Activated naive CD8-positive, alpha-beta T cell treated with anti-CD3 and anti-CD28 coated beads for 36 hours (primary cell): ENCODE data around the gene PTPRH. TPM values are rescaled to one million over a fixed set of nuclear protein-coding genes. Genes with fewer than 3 reads are reported as not detected.

Experiments
- DNase-seq: peaks from one replicate; pipeline ENCODE4 v3.0.0; 2021
- H3K27ac Mint-ChIP-seq: one replicate; pipeline ENCODE4 v1.8.0; 2022; ENCODE audit warnings: mild to moderate bottlenecking, moderate library complexity, mixed read lengths
- H3K27me3 Mint-ChIP-seq: one replicate; pipeline ENCODE4 v1.8.0; 2022; ENCODE audit warnings: mild to moderate bottlenecking, mixed read lengths
- H3K36me3 Mint-ChIP-seq: one replicate; pipeline ENCODE4 v1.8.0; 2021; ENCODE audit warnings: mild to moderate bottlenecking, mixed read lengths
- H3K4me1 Mint-ChIP-seq: one replicate; pipeline ENCODE4 v1.8.0; 2021; ENCODE audit warnings: mixed read lengths
- H3K4me3 Mint-ChIP-seq: one replicate; pipeline ENCODE4 v1.8.0; 2022; ENCODE audit warnings: mild to moderate bottlenecking, moderate library complexity, mixed read lengths
- H3K9me3 Mint-ChIP-seq: one replicate; pipeline ENCODE4 v1.8.0; 2022; ENCODE audit warnings: mixed read lengths
- total RNA-seq, 2 experiments: library from RNA; stranded (reverse); gene quantifications; one replicate each; pipeline ENCODE4 v1.2.3, GENCODE V29; 2021

PTPRH gene
- total RNA-seq, 2 experiments from 2014 or later, result not detected

DNA sequence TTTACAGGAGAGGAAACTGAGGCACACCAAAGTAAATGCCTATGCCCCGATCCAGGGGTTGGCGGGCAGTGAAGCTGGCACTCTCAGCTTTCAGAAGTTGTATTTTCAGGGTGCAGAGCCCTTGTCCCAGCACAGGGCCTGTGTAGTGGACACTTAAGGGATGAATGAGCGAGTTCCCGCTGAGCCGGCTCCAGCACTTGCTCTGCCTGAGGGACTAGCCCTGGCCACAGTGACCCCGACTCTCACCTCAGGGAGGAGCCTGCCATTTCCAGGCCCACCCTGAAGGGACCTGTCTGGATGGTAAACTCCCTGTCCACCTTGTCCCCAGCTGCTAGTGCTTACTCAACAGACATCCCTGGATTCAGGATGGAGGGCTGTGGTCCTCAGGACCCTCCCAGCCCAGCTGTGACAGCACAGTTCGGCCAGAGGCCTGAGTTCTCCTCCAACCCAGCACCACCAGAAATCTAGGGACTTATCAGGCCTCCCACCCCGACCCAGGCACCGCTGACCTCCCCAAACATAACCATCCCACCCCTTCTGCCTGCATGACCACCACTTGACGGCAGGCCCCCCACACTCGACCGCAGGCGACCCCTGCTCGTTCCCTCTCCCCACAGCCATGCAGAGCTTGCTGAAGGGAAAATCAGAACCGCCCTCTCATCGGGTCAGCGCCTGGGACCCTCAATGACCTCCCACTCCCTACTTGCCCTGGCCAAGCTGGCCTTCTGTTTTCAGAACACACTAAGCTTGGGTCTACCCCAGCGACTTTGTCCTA is 41.1 kb upstream of the PTPRH start:
- Mint-ChIP-seq H3K27ac (peak overlapping the region; percentile 87), H3K36me3 (peaks cover 37% of the 10 kb centered on the region), H3K27me3 (no peaks in the 10 kb centered on the region)

DNA sequence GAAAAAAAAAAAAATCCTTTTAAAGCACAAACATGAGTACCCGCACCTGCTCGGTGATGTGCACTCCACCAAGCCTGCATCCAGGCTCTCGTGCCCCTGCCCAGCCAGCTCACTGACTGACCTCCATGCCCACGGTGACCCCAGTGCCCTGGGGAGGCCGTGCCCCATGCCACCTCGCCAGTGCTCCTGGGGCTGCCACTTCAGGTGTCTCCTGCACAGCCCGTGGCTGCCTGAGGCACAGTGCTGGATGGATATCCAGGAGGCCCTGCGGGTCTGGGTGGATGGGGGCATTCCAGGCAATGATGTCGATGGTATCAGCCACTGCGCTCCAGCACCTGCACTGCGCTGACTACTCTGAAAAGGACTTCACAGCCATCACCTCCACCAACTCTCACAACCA is 40.5 kb upstream of the PTPRH start:
- Mint-ChIP-seq H3K36me3 (peaks cover 31% of the 10 kb centered on the region), H3K27me3 (no peaks in the 10 kb centered on the region), H3K9me3 (no peaks in the 10 kb centered on the region), H3K4me1 (peaks cover 46% of the 10 kb centered on the region), H3K27ac (no peak overlapping the region), H3K4me3 (no peak overlapping the region)
- DNase-seq, result no peak

More for the DNA sequence above, 41.1 kb upstream of the PTPRH start:
- Mint-ChIP-seq H3K4me1 (peaks cover 50% of the 10 kb centered on the region), H3K9me3 (no peaks in the 10 kb centered on the region), H3K4me3 (peak overlapping the region; percentile 73)
- no peak for DNase-seq

DNA sequence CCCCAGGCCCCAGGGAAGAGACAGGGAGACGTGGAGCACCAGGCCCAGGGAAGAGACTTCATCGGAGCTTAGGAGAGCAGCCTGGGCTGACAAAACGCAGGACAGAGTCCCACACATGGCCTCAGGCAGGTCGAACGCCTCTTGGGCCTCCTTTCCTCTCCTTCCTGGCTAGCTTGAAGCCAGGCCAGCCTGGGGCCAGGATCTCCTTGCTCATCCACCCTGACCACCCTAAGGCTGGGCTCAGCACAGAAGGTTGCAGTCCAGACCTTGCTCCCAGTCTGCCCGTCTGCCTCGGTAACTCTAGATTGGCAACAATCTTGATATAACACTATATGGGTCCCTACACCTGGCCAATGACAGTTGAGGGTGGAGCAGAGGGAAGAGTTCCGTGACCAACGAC is 39.4 kb upstream of the PTPRH start:
- H3K36me3 Mint-ChIP-seq, result peaks cover 27% of the 10 kb centered on the region
- no peaks in the 10 kb centered on the region for H3K27me3 Mint-ChIP-seq
- no peaks in the 10 kb centered on the region for H3K9me3 Mint-ChIP-seq
- DNase-seq, result no peak
- H3K27ac Mint-ChIP-seq, result peak overlapping the region; percentile 65
- peaks cover 44% of the 10 kb centered on the region for H3K4me1 Mint-ChIP-seq
- no peak overlapping the region for H3K4me3 Mint-ChIP-seq

DNA sequence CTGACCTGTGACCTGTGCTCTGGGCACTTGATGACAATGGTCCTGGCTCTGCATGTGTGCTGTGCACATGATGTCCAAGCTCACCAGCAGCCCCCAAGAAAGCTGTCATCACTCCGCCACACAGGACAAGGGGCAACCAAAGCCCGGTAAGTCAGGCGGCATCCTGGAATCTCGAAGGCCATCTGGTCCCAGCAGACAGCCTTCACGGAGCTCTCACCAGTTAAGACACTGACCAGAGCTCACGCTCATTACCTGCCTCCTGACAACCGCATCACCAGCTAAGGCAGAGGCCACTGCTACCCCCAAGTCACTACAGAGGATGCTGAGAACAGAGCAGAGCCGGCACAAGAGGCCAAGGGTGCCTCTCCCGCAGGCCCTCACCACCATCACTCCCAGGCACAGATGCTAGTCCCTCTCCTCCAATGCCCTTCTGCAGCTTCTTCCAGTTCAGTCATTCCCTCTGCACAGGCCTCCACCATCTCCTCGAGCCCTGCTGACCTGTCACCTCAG is 38.9 kb upstream of the PTPRH start:
- H3K27me3 Mint-ChIP-seq, result no peaks in the 10 kb centered on the region
- no peak overlapping the region for H3K4me3 Mint-ChIP-seq
- H3K4me1 Mint-ChIP-seq, result peaks cover 39% of the 10 kb centered on the region
- H3K27ac Mint-ChIP-seq, result peak overlapping the region; percentile 65
- peaks cover 24% of the 10 kb centered on the region for H3K36me3 Mint-ChIP-seq
- DNase-seq, result no peak
- no peaks in the 10 kb centered on the region for H3K9me3 Mint-ChIP-seq

DNA sequence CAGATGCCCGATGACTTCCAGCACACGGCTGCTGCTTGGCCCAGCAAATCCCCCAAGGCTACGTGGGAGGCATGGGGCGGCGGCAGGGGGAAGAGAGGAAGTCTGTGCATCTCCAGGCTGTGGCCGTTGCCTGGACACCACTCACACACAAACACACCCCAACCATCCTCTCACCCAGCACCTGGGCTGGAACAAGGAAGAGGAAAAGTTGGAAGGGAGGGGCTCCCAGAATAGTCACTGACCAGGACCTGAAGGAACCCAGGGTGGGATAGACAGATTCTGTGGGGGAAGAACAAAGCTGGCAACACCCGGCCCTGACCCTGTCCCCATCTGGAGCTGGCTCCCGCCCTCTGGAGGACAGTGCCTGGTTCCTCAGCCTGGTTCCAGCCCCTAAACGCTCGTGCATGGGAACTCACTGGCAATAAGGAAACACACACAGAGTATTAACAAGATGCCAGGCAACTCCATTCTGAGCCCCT is 38.4 kb upstream of the PTPRH start:
- no peak overlapping the region for H3K27ac Mint-ChIP-seq
- peaks cover 24% of the 10 kb centered on the region for H3K36me3 Mint-ChIP-seq
- peaks cover 34% of the 10 kb centered on the region for H3K4me1 Mint-ChIP-seq
- no peak overlapping the region for H3K4me3 Mint-ChIP-seq
- H3K27me3 Mint-ChIP-seq, result no peaks in the 10 kb centered on the region
- no peak for DNase-seq
- no peaks in the 10 kb centered on the region for H3K9me3 Mint-ChIP-seq

DNA sequence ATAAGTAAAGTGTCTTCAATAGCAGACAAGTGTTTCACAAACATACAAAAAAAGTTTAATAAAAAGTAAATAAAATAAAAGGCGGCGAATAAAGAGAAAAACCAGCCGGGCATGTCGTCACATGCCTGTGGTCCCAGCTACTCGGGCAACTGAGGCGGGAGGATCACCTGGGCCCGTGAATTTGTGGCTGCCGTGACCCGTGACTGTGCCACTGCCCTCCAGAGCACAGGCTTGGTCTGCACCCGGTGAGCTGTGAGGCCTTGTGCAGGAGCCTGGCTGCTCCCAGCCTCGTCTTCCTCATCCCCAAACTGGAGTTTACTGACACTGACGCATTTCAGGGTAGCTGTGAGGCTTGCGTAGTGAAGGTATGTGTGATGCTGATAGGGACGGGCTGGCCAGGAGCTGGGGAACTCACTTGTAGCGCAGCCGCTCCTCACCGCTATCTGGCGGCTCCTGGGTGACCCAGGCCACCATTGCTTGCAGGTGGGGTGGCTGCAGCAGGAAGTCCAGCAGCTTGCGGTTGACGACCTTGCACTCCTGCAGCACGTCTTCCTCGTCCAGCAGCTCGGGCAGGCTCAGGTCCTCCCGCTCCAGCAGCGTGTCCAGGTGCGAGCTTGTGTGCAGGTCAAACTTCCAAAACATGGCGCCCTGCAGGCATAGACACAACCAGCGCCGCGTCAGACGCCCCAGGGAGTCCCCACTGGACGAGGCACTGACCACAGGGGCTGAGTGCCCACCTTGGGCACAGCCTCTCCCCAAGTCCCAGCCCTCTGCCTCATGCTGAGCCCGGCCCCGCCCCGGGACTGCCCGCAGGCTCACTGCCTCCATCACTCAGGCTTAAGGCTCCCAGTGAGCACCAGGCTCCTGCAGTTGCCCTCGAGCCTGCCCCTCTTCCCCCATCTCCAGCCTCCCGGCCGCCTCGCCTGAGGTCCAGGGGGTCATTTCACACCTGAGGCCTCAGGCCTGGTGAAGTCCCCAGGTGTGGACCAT is 37.5 kb upstream of the PTPRH start:
- peaks cover 22% of the 10 kb centered on the region for H3K36me3 Mint-ChIP-seq
- peaks cover 28% of the 10 kb centered on the region for H3K4me1 Mint-ChIP-seq
- H3K9me3 Mint-ChIP-seq, result no peaks in the 10 kb centered on the region
- H3K27me3 Mint-ChIP-seq, result no peaks in the 10 kb centered on the region
- DNase-seq, result no peak
- no peak overlapping the region for H3K27ac Mint-ChIP-seq
- no peak overlapping the region for H3K4me3 Mint-ChIP-seq

DNA sequence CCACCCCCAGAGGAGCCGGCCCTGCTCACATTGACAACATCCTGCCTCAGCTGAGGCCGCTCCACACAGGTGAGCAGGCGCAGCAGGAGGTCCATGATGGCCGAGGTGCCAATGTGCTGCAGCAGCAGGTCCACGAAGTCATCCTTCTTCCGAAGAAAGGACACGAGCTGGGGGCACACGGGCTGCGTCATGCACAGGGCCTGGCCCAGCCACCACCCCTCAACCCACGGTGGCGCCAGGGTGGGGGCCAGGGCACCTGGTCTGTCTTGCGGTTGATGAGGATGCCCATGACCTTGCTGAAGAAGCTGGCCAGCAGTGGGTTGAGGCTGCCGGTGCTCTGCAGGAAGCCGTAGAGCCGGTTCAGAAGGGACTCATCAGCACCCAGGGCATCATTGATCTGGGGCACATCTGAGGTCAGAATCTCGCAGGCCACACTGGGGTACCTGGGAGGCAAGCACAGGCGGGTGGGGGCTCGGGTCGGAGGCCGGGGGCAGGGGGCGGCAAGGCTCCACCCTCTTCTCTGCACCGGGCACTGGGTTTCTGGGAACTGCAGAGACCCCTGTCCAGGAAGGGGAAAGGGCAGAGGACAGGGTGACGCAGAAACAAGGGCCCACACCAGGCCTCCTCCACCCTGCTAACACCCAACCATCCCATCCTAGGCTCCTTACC is 36.1 kb upstream of the PTPRH start:
- H3K9me3 Mint-ChIP-seq, result no peaks in the 10 kb centered on the region
- H3K4me1 Mint-ChIP-seq, result peaks cover 15% of the 10 kb centered on the region
- no peak for DNase-seq
- H3K4me3 Mint-ChIP-seq, result no peak overlapping the region
- H3K36me3 Mint-ChIP-seq, result peaks cover 20% of the 10 kb centered on the region
- H3K27ac Mint-ChIP-seq, result no peak overlapping the region
- H3K27me3 Mint-ChIP-seq, result no peaks in the 10 kb centered on the region

DNA sequence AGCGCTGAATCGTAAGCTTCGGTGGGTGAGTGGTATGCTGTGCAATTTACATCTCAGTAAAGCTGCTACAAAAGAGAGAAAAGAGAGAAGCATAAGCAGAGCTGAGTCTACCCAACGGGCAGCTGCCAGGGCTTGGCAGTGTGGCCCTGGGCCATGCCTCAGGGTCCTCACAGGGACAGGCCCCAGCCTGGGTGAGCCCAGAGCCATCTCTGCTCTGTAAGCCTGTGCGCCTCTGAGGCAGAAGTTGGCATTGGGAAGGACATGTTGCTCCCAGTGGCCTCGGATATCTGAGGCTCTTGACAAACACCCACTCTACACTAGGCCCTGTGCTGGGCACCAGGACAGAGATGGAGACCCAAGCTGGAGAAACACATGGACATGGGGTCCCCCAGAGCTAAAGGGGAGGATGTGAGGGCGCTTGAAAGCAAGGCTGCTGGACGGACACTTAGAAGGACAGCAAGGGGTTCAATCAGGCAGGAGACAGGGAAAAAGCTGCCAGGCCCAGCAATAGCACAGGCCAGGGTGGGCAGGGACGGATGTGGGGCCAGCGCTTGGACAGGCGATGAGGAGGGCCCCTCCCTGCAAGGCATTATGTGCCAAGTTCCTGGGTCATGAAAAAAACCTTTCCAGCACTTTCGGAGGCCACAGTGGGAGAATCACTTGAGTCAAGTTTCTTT is 34.8 kb upstream of the PTPRH start:
- no peaks in the 10 kb centered on the region for H3K27me3 Mint-ChIP-seq
- H3K4me1 Mint-ChIP-seq, result peaks cover 14% of the 10 kb centered on the region
- peaks cover 21% of the 10 kb centered on the region for H3K36me3 Mint-ChIP-seq
- no peak overlapping the region for H3K4me3 Mint-ChIP-seq
- H3K9me3 Mint-ChIP-seq, result no peaks in the 10 kb centered on the region
- H3K27ac Mint-ChIP-seq, result no peak overlapping the region
- DNase-seq, result no peak

DNA sequence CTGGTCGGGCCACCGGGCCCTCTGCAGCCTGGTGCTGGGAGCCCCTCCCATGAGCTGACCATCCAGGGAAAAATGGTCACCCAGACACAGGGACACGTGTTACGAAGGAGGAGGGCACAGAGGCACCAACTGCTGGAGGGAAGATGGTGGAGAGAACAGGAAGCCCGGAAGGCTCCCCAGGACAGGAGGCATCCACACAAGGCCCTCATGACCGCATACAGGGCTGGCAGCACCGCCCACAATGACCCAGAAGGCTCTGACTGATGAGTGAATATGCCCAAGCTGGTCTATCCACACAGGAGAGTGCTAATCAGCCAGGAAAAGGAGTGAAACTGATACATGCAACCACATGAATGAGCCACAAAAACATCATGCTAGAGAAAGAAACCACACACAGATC is 33.2 kb upstream of the PTPRH start:
- DNase-seq, result no peak
- H3K4me3 Mint-ChIP-seq, result no peak overlapping the region
- H3K36me3 Mint-ChIP-seq, result peaks cover 17% of the 10 kb centered on the region
- peaks cover 1% of the 10 kb centered on the region for H3K4me1 Mint-ChIP-seq
- no peaks in the 10 kb centered on the region for H3K9me3 Mint-ChIP-seq
- no peaks in the 10 kb centered on the region for H3K27me3 Mint-ChIP-seq
- H3K27ac Mint-ChIP-seq, result no peak overlapping the region

DNA sequence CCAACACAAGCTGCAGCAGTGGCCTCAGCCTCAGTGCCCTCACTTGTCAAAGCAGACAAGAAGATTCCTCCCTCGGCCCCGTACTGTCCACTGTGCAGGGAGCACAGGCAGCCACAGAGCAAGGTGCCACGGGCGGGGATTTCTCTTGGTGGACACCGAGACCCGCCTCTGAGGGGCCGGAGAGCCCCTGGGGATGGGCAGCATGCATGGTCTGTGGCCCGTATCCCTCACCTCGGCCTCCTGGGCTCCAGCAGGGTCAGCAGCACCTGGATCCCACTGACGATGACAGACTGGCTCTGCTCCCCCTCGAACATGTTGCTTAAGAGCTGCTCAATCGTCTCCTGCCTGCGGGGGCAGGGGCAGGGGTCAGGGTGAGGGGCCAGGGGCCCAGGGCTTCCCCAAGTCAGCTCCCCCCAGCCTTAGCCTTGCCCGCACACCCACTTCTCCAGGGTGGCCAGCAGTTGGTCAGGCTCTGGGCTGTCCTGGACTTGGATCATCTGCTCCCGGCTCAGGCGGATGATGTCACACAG is 32.7 kb upstream of the PTPRH start:
- Mint-ChIP-seq H3K9me3 (no peaks in the 10 kb centered on the region), H3K27ac (no peak overlapping the region), H3K36me3 (peaks cover 22% of the 10 kb centered on the region), H3K4me1 (no peaks in the 10 kb centered on the region), H3K27me3 (no peaks in the 10 kb centered on the region), H3K4me3 (no peak overlapping the region)
- no peak for DNase-seq

DNA sequence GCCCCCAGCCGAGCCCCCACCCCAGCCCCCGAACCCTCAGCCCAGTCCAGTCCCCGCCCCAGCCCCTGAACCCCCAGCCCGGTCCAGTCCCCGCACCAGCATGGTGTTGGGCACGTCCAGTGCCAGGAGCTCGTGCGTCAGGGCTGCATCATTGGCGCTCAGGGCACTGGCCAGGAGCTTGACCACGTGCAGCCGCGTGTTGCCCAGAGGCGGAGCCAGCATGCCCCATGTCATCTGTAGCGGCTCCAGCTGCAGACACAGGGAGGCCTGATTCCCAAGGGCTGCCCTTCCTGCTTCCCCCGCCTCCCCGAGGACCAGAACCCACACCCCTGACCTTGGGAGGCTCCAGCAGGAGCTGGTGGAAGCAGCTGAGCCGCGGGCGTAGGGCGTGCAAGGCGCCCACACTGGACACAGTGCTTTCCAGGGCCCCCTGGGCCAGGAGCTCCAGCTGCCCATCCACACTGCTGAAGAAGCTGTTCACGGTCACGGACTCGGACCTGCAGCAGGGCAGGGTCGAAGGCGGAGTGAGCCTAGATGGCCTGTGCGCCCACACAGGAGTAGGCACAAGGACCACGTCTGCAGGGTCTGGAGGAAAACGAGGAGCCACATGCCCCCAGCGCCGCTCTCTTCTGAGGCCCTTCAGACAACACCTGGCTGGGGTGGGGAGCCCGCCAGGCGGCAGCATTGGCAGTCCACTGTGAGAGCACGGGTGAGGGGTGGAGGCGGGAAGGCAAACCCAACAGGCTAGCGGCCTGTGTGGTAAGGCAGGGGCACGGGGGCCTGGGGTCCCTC is 32.0 kb upstream of the PTPRH start:
- H3K4me1 Mint-ChIP-seq, result no peaks in the 10 kb centered on the region
- no peaks in the 10 kb centered on the region for H3K27me3 Mint-ChIP-seq
- no peak overlapping the region for H3K4me3 Mint-ChIP-seq
- peaks cover 28% of the 10 kb centered on the region for H3K36me3 Mint-ChIP-seq
- no peaks in the 10 kb centered on the region for H3K9me3 Mint-ChIP-seq
- H3K27ac Mint-ChIP-seq, result no peak overlapping the region
- no peak for DNase-seq

DNA sequence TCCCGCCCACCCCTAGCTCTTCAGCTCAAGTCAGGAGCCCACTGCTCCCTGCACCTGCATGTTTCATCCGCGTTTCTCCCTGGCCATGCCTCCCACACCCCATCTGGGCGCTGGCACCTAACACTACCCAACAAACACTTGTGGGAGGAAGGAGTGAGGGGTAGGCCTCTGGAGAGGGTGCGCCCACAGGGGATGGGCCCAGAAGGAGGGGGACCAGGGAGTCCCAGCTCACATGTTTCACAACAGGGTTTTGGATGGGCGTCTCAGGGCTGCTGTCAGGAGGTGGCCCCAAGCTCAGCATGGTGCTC is 31.4 kb upstream of the PTPRH start:
- H3K9me3 Mint-ChIP-seq, result no peaks in the 10 kb centered on the region
- H3K27me3 Mint-ChIP-seq, result no peaks in the 10 kb centered on the region
- H3K27ac Mint-ChIP-seq, result no peak overlapping the region
- H3K4me1 Mint-ChIP-seq, result no peaks in the 10 kb centered on the region
- no peak overlapping the region for H3K4me3 Mint-ChIP-seq
- no peak for DNase-seq
- peaks cover 33% of the 10 kb centered on the region for H3K36me3 Mint-ChIP-seq

DNA sequence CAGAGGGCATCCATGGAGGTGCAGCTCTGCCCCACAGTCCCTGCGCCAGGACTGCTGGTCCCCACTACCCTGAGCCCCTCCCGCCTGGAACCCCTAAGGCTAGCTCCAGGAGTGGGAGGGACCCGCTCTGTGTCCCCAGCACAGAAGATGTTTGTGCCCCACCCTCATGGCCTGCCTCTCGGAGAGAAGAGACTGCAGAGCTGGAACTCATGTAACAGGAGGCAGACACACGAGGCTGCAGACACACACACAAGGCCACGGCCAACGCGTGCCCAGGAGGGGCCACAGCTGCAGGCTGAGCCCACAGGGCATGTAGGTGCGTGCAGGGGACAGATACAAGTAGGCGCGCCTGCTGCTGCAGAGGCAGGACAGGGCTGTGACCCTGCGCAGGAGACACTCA is 29.7 kb upstream of the PTPRH start:
- Mint-ChIP-seq H3K36me3 (peaks cover 37% of the 10 kb centered on the region), H3K4me1 (no peaks in the 10 kb centered on the region), H3K27ac (no peak overlapping the region), H3K4me3 (no peak overlapping the region), H3K27me3 (no peaks in the 10 kb centered on the region), H3K9me3 (no peaks in the 10 kb centered on the region)
- DNase-seq, result no peak

DNA sequence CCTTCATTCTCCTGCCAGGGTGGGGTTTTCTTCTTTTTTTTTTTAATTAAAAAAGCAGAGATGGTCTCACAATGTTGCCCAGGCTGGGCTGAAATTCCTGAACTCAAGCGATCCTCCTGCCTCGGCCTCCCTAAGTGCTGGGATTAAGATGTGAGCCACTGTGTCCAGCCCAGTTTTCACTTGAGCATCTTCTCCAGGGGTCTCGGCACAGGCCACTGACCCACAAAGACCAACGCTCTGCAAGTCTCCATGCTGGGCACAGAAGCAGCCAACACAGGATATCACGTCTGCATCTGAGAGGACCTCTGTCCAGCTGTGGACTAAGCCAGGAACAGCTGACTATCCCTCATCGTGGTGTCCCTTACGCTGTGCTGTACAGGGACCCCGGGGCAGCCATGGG is 28.7 kb upstream of the PTPRH start:
- peaks cover 39% of the 10 kb centered on the region for H3K36me3 Mint-ChIP-seq
- no peaks in the 10 kb centered on the region for H3K27me3 Mint-ChIP-seq
- H3K4me1 Mint-ChIP-seq, result no peaks in the 10 kb centered on the region
- H3K9me3 Mint-ChIP-seq, result no peaks in the 10 kb centered on the region
- no peak for DNase-seq
- no peak overlapping the region for H3K27ac Mint-ChIP-seq
- no peak overlapping the region for H3K4me3 Mint-ChIP-seq
